HG02763 (cell line): Measurements from ENCODE around the gene GOLGA6C.
"Not testable (repeated sequence)": the region's sequence is repeated elsewhere in the genome, so short reads cannot be mapped to it uniquely, and the experiment has no call there.

ENCODE experiments used
- ATAC-seq: cut with Tn5 transposase; IDR thresholded peaks from one replicate; pipeline ENCODE4 v1.9.1; 2021; ENCODE audit warnings: mild to moderate bottlenecking, moderate library complexity; ENCODE audit not compliant: unreplicated experiment

GOLGA6C gene, protein sequence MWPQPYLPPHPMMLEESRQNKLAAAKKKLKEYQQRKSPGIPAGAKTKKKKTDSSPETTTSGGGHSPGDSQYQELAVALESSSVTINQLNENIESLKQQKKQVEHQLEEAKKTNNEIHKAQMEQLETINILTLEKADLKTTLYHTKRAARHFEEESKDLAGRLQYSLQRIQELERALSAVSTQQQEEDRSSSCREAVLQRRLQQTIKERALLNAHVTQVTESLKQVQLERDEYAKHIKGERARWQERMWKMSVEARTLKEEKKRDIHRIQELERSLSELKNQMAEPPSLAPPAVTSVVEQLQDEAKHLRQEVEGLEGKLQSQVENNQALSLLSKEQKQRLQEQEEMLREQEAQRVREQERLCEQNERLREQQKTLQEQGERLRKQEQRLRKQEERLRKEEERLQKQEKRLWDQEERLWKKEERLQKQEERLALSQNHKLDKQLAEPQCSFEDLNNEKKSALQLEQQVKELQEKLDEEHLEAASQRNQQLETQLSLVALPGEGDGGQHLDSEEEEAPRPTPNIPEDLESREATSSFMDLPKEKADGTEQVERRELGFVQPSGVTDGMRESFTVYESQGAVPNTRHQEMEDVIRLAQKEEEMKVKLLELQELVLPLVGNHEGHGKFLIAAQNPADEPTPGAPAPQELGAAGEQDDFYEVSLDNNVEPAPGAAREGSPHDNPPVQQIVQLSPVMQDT

DNA sequence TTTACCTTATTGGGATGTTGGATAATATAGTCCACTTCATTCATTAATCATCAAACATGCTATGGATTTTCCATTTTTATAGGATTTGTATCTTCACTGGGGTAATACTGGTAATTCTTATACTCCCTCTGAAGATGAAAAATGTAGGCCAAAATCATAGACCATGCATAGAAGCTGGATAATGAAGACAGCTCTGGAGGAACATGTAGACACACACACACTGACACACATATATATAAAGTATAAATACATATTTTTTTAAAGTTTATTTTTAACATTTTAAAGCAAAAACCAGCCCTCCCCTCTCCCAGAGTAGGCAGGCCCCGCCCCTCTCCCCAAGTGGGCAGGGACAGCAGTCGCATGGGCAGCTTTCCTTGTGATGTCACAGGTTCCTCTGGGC is at the start of gene GOLGA6C:
TSS of gene GOLGA6C (plus strand) at position 301 of the 400 bp plus-strand sequence. CDS start 265 bp downstream, outside the sequence.
- not testable (repeated sequence) for ATAC-seq

DNA sequence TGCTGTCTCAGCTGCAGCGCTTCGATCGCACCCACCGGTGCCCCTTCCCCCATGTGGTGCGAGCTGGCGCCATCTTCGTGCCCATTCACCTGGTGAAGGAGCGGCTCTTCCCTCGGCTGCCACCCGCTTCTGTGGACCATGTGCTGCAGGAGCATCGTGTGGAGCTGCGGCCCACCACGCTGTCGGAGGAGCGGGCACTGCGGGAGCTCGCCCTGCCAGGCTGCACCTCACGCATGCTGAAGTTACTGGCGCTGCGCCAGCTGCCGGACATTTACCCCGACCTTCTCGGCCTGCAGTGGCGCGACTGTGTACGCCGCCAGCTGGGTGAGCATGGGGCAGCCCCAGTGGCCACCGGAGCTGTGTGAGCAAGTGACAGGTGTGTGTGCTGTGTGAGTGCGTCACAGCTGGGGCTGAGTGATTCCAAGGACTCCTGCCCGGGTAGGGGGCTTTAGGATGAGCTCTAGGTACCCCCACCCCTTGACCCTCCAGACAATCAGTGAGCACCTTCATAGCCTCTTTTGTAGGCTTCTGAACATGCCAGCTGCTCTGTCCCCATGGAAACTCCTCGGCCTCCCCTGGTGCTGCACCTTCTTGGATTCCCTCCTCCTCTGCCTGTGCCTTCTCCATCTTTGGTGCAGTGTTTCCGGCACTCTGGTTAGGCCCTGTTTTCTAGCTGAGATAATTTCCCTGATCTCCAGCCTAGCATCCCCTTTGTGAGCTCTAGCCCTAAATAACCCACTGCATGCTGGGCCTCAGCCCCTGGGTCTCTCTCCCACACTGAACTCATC is 49.4 kb upstream of the GOLGA6C start:
- ATAC-seq = no peak

DNA sequence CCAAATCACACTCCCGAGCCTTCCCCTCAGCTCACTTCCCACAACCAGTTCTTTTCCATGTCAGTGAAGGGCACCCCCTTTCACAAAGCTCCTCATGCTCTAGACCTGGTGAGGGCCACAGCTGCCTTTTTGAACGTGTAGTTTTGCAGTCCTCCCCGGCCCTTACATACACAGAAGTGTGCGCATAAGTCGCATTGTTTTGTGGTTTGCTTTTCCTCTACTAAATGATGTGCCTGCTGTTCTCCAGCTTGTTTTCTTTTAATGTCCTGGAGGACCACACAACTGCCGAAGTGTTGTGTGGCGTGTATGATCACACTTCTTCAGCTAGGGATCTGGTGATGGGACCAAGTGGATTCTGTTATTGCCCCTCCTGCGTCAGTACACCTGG is 48.9 kb upstream of the GOLGA6C start:
- no peak for ATAC-seq

DNA sequence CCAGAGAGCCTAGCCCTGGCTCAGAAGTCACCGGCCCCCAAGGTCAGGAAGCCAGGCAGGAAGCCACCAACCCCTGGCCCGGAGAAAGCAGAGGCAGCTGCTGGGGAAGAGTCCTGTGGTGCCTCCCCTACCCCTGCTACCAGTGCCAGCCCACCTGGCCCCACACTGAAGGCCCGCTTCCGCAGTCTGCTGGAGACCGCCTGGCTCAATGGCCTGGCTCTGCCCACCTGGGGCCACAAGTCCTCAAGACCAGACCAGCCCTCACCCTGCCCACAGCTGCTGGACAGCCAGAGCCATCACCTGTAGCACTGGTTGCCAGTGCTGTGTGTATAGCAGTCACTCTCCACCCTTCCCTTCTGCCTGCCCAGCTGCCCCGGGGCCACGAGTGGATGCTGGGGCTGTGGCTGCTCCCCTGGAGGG is 47.3 kb upstream of the GOLGA6C start:
- no peak for ATAC-seq

DNA sequence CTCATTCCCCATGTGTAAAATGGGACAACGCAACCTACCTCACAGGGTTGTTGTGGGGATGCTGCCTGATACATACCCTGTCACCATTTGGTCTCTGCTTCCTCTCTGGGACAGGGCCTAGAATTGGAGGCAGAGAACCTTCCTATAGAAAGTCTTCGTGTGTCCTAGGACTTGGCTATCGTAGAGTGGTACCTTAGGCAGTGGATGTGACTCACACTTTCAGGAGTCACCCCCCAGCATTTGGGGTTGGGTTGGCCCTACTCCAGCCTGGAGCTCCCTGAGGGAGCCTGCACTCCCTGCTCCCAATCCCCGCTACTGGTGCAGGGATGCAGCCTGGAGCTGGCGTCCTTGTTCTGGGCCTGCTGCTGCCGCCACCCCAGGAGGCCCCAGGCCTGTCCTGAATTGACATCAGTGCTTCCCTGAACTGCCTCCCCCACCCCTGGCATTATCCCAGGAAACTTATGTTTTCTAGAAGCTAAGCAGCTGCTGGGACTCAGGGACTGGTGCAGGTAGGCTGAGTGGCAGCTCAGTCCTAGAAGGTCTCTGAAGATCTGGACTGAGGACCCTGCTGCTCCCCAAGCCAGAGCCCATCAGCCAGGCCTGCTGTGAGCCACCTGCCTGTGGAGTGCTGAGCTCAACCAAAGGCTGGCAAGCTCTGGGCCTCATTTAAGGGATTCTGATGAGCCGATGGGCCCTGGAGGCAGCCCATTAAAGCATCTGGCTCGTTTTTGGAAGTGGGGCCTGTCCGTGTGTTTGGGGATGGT is 46.5 kb upstream of the GOLGA6C start:
- ATAC-seq = no peak

DNA sequence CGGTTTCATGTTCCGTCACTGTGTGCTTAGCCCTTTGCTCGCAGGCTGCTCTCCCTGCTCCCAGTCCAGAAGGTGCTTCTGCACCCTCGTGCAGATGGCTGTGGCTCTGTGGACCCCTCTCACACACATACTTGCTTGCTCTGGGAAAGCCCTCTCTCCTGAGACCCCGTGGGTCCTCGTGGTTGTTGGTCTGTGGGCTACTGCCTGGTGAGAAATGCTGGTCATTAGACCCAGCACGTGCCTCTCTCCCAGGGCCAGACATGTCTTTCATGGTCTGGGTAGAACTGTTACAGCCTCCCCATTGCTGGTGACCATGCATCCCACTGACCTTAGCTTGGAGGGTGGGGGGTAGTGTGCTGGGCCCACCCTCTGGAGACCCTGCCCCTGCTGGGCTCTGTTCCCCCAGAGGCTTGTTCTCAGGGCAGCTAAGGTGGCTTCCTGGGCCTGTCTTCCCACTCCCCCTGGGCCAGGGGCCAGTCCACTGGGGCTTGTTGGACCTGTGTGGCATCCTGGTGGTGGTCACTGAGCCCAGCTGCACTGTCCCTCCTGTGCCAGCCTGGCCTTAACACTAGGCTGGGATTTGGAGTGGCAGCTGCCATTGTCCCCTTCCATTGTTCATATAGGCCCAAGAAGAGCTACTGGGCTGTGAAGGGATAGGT is 45.8 kb upstream of the GOLGA6C start:
- no peak for ATAC-seq

DNA sequence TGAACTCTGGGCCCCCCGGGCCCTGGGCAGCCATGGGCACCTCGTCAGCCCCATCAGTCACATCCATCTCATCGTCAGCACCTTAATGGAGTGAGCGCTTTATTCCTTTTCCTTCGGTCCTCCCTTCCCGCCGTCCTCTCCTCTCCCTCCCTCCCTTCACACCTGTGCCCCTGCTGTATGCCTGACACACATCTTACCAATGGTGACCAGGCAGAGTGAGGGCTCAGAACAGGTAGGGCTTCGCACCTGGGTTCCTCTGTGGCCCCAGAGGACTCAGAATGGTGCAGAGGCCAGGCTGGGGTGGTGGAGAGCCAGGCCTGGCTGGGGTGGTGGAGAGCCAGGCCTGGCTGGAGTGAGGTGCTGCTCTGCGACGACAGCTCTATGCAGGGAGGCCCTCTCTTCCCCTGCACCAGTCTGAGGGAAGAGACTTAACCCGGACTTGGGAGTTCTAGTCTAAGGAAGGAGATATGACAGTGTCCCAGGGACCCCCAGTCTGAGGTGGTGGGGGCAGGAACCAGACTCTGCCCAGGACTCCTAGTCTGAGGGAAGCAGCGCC is 44.8 kb upstream of the GOLGA6C start:
- no peak for ATAC-seq

DNA sequence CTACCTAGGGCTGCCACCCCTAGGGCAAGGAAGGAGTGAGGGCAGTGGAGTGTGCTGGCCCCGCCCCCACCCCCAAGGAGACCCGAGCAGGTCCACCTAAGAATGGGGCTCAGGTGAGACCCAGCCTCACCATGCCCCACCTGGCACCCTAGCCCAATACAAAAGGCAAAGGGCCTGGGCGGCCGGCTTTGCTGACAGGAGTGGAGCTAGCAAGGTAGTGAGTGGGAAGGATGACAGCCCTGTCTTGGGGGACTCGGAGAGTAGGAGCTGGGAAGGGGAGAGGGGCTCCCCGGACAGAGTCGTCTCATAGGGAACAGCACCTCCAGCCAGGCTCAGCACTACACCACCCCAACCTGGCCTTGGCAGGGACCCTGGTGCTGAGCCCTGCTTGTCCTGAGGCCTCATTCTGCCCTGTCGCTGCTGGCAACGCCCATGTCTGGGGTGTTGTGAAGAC is 44.3 kb upstream of the GOLGA6C start:
- no peak for ATAC-seq

DNA sequence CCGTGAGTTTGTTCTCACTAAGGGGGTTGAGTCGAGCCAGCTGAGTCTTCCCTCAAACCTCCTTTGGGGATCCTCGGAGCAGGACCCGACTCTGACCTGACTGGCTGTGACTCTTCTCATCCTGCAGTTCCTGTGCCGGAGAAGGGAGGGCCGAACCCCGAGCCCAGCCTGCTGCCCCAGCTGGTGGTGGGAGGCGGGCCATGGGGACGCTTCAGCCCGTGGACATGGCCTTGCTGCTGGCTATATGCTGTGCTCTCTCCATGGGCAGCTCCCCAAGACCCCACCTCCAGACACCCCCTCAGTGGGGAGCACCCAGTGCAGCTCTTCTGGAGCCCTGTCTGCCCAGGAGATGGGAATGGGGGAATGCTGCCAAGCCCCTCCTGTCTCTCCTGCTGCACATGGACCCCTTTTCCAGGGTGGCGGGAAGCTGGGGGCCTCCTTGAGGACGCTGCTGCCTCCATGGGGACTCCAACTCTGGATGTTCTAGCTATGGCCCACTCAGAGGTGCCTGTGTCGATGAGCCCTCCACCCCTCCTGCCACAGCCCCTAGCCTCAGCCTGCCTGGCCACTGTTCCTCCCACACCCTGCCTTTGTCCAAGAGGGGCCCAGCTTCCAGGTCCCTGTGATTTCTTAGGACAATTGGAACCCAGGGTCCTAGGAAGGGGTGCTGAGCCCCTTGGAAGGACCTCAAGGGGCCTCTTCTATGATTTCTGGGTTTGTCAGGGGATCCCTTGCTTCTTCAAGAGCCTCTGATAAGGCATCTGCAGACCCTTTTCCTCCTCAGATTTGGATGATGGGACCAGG is 43.6 kb upstream of the GOLGA6C start:
- ATAC-seq = no peak

DNA sequence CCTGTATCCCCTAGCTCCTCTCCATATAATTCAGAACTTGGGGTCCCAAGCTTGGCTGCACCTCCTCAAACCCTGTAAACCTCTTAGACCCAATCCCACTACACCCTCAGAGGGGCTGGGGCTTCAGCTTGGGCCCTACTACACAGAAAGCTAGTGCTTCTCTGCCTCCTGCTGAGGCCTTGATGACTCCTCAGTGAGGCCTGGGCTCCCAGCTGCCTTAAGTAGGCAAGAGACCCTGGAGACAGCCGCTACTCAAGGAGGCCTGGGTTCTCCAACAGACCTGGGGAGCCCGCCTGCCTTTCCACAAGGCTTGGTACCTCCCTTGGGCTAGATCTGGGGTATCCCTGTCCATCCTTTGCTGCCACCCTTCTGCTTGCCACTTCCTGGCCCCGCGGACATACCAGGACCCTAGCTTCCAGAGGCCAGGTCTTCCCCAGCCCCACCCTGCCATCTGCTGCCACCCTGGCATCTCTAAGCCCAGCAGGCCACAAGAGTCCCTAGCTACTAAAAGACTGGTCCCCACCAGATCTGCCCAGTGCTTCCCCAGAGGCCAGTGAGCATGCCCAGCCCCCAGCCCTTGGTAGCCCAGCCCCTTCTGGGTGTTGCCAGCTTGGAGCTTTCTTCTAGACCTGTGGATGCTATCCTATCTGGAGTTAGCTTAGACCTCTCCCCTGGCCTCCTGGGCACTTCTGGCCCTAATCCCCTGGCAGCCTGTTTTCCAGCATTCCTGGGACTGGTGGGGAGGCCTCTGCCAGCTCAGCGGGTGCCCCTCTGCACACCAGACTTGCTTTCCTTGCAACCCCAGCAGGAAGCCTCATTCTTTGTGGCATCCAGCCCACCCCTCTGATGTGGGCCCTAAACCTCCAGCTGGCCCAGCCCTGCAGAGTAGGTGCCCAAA is 42.8 kb upstream of the GOLGA6C start:
- ATAC-seq = no peak

DNA sequence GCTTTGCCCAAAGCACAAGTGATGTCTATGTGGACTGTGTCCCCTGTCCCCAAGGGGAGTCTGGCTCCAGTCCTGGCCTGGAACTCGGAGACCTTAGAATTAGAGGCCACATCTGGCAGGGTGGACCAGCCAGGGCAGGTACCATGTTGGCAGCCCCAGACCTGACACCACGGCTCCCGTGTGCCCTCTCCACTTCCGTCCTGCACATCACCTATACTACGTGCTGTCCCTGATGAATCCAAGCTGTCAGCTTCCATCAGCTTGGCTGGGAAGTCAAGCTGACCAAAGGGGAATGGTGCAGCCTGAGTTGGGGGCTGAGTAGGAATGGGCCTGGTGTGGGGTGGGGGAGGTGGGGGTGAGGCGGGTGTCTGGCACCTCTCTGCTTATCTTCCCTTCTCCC is 41.1 kb upstream of the GOLGA6C start:
- ATAC-seq = no peak

DNA sequence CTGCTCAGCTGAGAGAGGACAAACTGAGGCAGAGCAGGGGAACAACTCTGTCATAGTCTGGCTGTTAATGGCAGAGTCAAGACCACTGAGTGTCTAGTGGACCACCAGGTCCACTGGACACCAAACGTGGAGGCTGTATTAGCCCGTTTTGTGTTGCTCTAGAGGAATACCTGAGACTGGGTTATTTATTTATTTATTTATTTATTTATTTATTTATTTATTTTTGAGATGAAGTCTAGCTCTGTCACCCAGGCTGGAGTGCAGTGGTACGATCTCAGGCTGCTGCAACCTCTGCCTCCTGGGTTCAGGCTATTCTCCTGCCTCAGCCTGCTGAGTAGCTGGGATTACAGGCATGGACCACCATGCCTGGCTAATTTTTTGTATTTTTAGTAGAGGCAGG is 40.6 kb upstream of the GOLGA6C start:
- not testable (repeated sequence) for ATAC-seq

DNA sequence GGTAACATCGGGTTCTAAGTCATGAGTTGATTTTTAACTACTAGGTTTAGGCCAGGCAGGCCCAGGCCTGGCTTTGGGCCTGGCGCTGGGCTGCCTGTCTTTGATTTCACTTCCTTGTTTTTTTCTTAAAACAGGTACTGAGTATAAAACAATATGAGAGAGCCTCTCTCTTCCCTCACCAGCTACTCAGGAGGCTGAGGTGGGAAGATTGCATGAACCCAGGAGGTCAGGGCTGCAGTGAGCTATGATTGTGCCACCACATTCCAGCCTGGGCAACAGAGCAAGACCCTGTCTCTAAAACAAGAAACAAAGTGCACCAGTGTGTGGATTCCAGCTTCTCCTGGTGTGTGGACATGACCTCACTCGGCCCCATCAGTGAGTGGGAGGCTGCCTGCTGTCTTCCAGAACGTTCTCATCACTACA is 38.6 kb upstream of the GOLGA6C start:
- ATAC-seq = not testable (repeated sequence)

DNA sequence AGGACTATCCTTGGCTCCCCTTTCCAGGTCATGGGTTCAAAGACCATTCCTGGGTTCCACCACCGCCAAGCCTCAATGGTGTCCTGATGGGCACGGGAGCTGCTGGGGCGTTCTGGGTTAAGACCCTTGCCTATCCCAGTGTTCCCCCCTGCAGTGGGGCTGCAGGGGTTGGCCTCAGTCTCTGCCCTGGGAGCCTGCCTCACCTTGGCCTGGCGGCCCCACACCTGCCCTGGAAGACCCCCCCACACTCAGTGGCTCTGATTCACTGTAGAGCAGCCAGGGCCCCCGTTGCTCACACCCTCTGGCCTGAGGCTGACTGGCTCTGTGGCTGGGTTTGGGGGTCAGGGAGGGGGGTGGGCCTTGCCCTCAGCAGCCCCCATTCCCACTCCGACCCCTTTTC is 34.4 kb upstream of the GOLGA6C start:
- no peak for ATAC-seq

DNA sequence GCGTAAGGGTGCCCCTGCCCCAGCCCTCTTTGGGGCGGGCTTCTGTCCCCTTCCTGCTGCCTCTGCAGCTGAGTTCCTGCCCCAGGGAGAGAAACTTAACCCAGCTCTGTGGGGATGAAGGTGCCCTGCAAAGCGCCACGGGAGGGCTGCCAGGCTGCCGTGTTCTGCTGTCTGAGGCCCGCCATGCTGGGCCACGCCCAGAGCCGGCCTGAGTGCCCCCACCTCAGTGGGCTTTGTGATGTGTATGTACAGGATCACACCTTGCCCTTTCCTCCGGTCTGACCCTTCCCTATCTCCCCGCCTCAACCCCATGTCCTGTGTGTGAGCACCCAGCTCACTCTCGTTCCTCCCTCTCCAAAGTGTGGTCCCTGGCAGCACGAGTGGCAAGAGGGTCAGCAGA is 33.9 kb upstream of the GOLGA6C start:
- no peak for ATAC-seq

DNA sequence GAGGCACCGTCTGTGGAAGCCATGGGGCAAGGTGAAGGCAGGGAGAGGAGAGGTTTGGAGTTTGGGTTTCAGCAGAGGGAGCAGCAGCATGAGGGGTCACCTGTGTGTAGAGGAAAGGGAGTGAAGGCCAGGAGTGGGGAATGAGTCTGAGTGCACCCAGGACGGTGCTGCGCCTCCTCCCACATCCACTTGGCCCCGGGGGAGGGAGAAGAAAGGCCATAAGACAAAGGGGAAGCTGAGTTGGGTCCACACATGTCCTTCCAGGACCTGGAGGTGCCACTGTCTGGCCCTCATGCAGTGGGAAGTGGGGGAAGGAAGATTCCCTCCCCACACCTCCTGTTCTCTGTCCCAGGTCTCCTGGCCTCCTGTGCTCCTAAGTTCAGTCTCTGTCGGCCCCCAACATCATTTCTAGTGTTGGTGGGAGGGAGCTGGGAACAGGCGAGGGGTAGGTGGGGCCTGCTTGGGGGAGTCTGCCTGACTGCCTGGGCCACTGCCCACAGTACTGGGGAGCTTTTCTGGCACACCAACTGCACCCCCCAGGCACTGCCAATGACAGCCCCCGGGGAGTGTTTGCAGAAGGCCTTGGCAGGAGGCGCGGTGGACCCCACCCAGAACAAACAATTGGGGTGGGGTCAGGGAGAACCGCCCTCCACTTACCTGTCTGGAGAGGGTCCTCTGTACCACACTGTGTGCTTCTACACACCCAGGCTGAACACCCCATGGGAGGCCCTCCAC is 32.9 kb upstream of the GOLGA6C start:
- ATAC-seq = not testable (repeated sequence)
